H9 (cell line): ENCODE measurements around the gene ORC2. TPM values are rescaled to one million over a fixed set of nuclear protein-coding genes. Genes with fewer than 3 reads are reported as not detected.

Experiments
- DNase-seq: peaks from one replicate; pipeline ENCODE4 v3.0.0-alpha.2; 2017
- H2AFZ ChIP-seq: one replicate; pipeline ENCODE4 v1.6.1; 2013; ENCODE audit warnings: mild to moderate bottlenecking, low read length, control low read depth, moderate library complexity
- H2AK5ac ChIP-seq: 2 replicates; pipeline ENCODE4 v1.6.1; 2013; ENCODE audit warnings: low read length, control low read depth, mixed read lengths; ENCODE audit not compliant: insufficient read length
- H2BK120ac ChIP-seq: one replicate; pipeline ENCODE4 v1.6.1; 2013; ENCODE audit warnings: low read depth, mild to moderate bottlenecking, low read length, control low read depth, inconsistent platforms; ENCODE audit not compliant: poor library complexity, severe bottlenecking
- H2BK12ac ChIP-seq: 2 replicates; pipeline ENCODE4 v1.6.1; 2013; ENCODE audit warnings: low read length, control low read depth, mixed read lengths, low read depth; ENCODE audit not compliant: insufficient read length
- H2BK15ac ChIP-seq: 2 replicates; pipeline ENCODE4 v1.6.1; 2013; ENCODE audit warnings: low read depth, low read length, control low read depth
- H2BK20ac ChIP-seq: one replicate; pipeline ENCODE4 v1.6.1; 2013; ENCODE audit warnings: low read depth, mild to moderate bottlenecking, low read length, control low read depth, inconsistent platforms; ENCODE audit not compliant: poor library complexity, severe bottlenecking
- H2BK5ac ChIP-seq: 2 replicates; pipeline ENCODE4 v1.6.1; 2013; ENCODE audit warnings: low read length, control low read depth, mixed read lengths; ENCODE audit not compliant: insufficient read length
- H3K14ac ChIP-seq: 2 replicates; pipeline ENCODE4 v1.6.1; 2013; ENCODE audit warnings: low read length, control low read depth; ENCODE audit not compliant: insufficient read depth
- H3K18ac ChIP-seq: 2 replicates; pipeline ENCODE4 v1.6.1; 2013; ENCODE audit warnings: low read depth, mild to moderate bottlenecking, mixed read lengths, low read length, control low read depth; ENCODE audit not compliant: insufficient read length
- H3K23ac ChIP-seq: 2 replicates; pipeline ENCODE4 v1.6.1; 2013; ENCODE audit warnings: low read length, control low read depth, mixed read lengths, low read depth; ENCODE audit not compliant: insufficient read length
- H3K23me2 ChIP-seq: 2 replicates; pipeline ENCODE4 v1.6.1; 2013; ENCODE audit warnings: low read depth, mild to moderate bottlenecking, mixed read lengths, low read length, control low read depth; ENCODE audit not compliant: insufficient read length, poor library complexity, severe bottlenecking
- H3K27ac ChIP-seq: 2 replicates; pipeline ENCODE4 v1.5.1; 2013; ENCODE audit warnings: low read length, control low read depth, mixed read lengths, low read depth; ENCODE audit not compliant: insufficient read length
- H3K27me3 ChIP-seq: 2 replicates; pipeline ENCODE4 v1.6.1; 2013; ENCODE audit warnings: low read length, control low read depth, inconsistent platforms; ENCODE audit not compliant: insufficient read depth
- H3K4ac ChIP-seq: 2 replicates; pipeline ENCODE4 v1.6.1; 2013; ENCODE audit warnings: low read depth, mild to moderate bottlenecking, control low read depth, inconsistent platforms, low read length, moderate library complexity
- H3K4me1 ChIP-seq: 2 replicates; pipeline ENCODE4 v1.6.1; 2013; ENCODE audit warnings: low read length, control low read depth, inconsistent platforms; ENCODE audit not compliant: insufficient read depth
- H3K4me2 ChIP-seq: 2 replicates; pipeline ENCODE4 v1.6.1; 2013; ENCODE audit warnings: low read length, control low read depth, mixed read lengths; ENCODE audit not compliant: insufficient read length, insufficient read depth
- H3K56ac ChIP-seq: 2 replicates; pipeline ENCODE4 v1.6.1; 2013; ENCODE audit warnings: low read depth, mild to moderate bottlenecking, mixed read lengths, low read length, control low read depth; ENCODE audit not compliant: insufficient read length
- H3K79me1 ChIP-seq: 2 replicates; pipeline ENCODE4 v1.6.1; 2013; ENCODE audit warnings: low read depth, mild to moderate bottlenecking, moderate library complexity, low read length, control low read depth, inconsistent platforms; ENCODE audit not compliant: insufficient read depth, poor library complexity, severe bottlenecking
- H3K79me2 ChIP-seq: 2 replicates; pipeline ENCODE4 v1.6.1; 2013; ENCODE audit warnings: low read length, control low read depth, inconsistent platforms; ENCODE audit not compliant: insufficient read depth
- H3K9ac ChIP-seq: 2 replicates; pipeline ENCODE4 v1.6.1; 2013; ENCODE audit warnings: low read length, control low read depth, mixed read lengths; ENCODE audit not compliant: insufficient read length; ENCODE audit errors: extremely low read depth
- H3K9me3 ChIP-seq: one replicate; pipeline ENCODE4 v1.6.1; 2013; ENCODE audit warnings: low read depth, low read length, inconsistent platforms; ENCODE audit not compliant: control insufficient read depth
- H3T11ph ChIP-seq: one replicate; pipeline ENCODE4 v1.6.1; 2013; ENCODE audit warnings: mild to moderate bottlenecking, low read length, control low read depth, inconsistent platforms
- H4K20me1 ChIP-seq: one replicate; pipeline ENCODE4 v1.6.1; 2013; ENCODE audit not compliant: control insufficient read depth, insufficient read length, insufficient read depth
- H4K5ac ChIP-seq: 2 replicates; pipeline ENCODE4 v1.6.1; 2013; ENCODE audit warnings: low read depth, mild to moderate bottlenecking, mixed read lengths, low read length, control low read depth; ENCODE audit not compliant: insufficient read length
- H4K8ac ChIP-seq: replicated peaks from 2 replicates; pipeline ENCODE4 v1.6.1; 2013; ENCODE audit warnings: low read length, control low read depth, mixed read lengths, low read depth; ENCODE audit not compliant: insufficient read length
- H4K91ac ChIP-seq: 2 replicates; pipeline ENCODE4 v1.6.1; 2013; ENCODE audit warnings: low read depth, mild to moderate bottlenecking, moderate library complexity, mixed read lengths, low read length, control low read depth; ENCODE audit not compliant: insufficient read length
- H3K27ac Mint-ChIP-seq, 3 experiments: 2 replicates in 2 of 3; 3 replicates in 1 of 3; pipeline ENCODE4 v1.8.0; 2020 to 2021; ENCODE audit warnings: mixed read lengths in 3 of 3, mild to moderate bottlenecking in 1 of 3, moderate library complexity in 1 of 3
- H3K27me3 Mint-ChIP-seq: 2 replicates; pipeline ENCODE4 v1.8.0; 2021; ENCODE audit warnings: low read depth, mild to moderate bottlenecking, moderate library complexity, mixed read lengths
- H3K36me3 Mint-ChIP-seq, 3 experiments: 2 replicates in 2 of 3; 3 replicates in 1 of 3; pipeline ENCODE4 v1.8.0; 2020 to 2021; ENCODE audit warnings: low read depth in 3 of 3, mixed read lengths in 3 of 3; ENCODE audit not compliant: insufficient read depth in 1 of 3
- H3K4me1 Mint-ChIP-seq, 2 experiments: 2 replicates each; pipeline ENCODE4 v1.8.0; 2020; ENCODE audit warnings: mixed read lengths in 2 of 2
- H3K4me3 Mint-ChIP-seq, 2 experiments: 2 replicates in 1 of 2; 3 replicates in 1 of 2; pipeline ENCODE4 v1.8.0; 2020 to 2021; ENCODE audit warnings: mild to moderate bottlenecking in 2 of 2, mixed read lengths in 2 of 2, moderate library complexity in 1 of 2
- H3K9me3 Mint-ChIP-seq, 2 experiments: 2 replicates in 1 of 2; 3 replicates in 1 of 2; pipeline ENCODE4 v1.8.0; 2020; ENCODE audit warnings: mild to moderate bottlenecking in 2 of 2, mixed read lengths in 2 of 2, moderate library complexity in 1 of 2
- WGBS: extraction: QIAGEN DNeasy Blood & Tissue Kit; methylation state at CpG from one replicate; pipeline ENCODE4 v1.1.7; 2013; ENCODE audit warnings: missing lambda C conversion rate, low lambda C conversion rate, mixed read lengths; ENCODE audit not compliant: insufficient read length; ENCODE audit errors: extremely low coverage; 5-methylcytosine and 5-hydroxymethylcytosine counted together
- total RNA-seq: library from RNA; stranded (reverse); gene quantifications from 2 replicates; pipeline ENCODE4 v1.2.1, GENCODE V29; 2021
- TF ChIP-seq, protein P1 (sequence below): fragments of 200-600 bp; sonication (generic); conservative IDR thresholded peaks from 3 replicates; pipeline ENCODE4 v1.8.0; 2021; ENCODE audit warnings: antibody characterized with exemption, mild to moderate bottlenecking

ORC2 gene
- total RNA-seq, 1 experiment from 2014 or later: 65.2 TPM

DNA sequence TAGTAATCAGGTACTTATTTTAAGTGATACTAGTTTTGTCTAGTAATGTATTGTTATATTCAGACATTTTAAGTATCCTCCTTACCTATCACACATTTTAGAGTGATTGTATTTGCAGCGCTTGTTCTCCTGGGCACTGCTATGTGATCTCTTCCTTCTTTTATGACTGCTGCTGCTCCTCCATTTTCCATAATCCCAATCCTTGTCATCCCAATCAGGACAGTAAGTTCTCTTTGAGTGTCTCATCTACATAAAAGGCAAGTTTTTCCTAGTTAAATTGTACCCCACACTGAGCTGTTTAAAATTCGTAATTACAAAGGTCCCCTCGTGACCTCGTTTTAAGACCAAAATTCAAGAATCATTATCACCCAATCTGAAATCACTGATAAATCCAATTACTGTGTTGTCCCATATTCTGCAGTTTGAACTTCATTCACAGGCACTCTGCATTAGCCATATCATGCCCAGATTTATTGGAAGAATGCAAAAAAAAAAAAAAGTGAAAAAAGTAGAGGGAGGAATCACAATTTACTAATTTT, 101.8 kb downstream of the ORC2 start:
- Histone ChIP-seq H3K56ac (no peak overlapping the region), H3K27me3 (no peaks in the 10 kb centered on the region), H3K9me3 (no peaks in the 10 kb centered on the region), H3K14ac (no peak overlapping the region), H4K20me1 (no peaks in the 10 kb centered on the region), H3K4me1 (no peaks in the 10 kb centered on the region), H3K18ac (no peak overlapping the region), H3K79me1 (peaks cover 7% of the 10 kb centered on the region), H3K23ac (no peak overlapping the region), H2AK5ac (no peak overlapping the region), H4K8ac (no peak overlapping the region), H2BK120ac (no peak overlapping the region), H4K5ac (no peak overlapping the region), H2BK20ac (no peak overlapping the region), H3T11ph (no peak overlapping the region), H4K91ac (no peak overlapping the region), H2BK15ac (no peak overlapping the region), H3K9ac (no peak overlapping the region), H3K27ac (no peak overlapping the region), H2BK12ac (no peak overlapping the region), H3K4ac (no peak overlapping the region), H3K4me2 (peak overlapping the region; percentile 72), H3K79me2 (peaks cover 25% of the 10 kb centered on the region; the same call in 1 of the 2 replicates), H2BK5ac (no peak overlapping the region), H2AFZ (no peak overlapping the region), H3K23me2 (peaks cover 10% of the 10 kb centered on the region)
- H3K4me3 Mint-ChIP-seq: peak overlapping the region; percentile 94 to 97
- peaks cover 22 to 23% of the 10 kb centered on the region in 2 experiments for H3K4me1 Mint-ChIP-seq
- H3K27me3 Mint-ChIP-seq: no peaks in the 10 kb centered on the region
- no peak for DNase-seq
- peaks cover 39 to 59% (median 55%) of the 10 kb centered on the region in 3 experiments for H3K36me3 Mint-ChIP-seq
- WGBS: no CpG with 5 or more reads among the region's 4 CpGs
- peak overlapping the region; percentile 0 to 74 (median 5) for H3K27ac Mint-ChIP-seq
- H3K9me3 Mint-ChIP-seq: no peaks in the 10 kb centered on the region
- TF ChIP-seq, protein P1, sequence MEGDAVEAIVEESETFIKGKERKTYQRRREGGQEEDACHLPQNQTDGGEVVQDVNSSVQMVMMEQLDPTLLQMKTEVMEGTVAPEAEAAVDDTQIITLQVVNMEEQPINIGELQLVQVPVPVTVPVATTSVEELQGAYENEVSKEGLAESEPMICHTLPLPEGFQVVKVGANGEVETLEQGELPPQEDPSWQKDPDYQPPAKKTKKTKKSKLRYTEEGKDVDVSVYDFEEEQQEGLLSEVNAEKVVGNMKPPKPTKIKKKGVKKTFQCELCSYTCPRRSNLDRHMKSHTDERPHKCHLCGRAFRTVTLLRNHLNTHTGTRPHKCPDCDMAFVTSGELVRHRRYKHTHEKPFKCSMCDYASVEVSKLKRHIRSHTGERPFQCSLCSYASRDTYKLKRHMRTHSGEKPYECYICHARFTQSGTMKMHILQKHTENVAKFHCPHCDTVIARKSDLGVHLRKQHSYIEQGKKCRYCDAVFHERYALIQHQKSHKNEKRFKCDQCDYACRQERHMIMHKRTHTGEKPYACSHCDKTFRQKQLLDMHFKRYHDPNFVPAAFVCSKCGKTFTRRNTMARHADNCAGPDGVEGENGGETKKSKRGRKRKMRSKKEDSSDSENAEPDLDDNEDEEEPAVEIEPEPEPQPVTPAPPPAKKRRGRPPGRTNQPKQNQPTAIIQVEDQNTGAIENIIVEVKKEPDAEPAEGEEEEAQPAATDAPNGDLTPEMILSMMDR: no peak
